ENCODE results near the gene CLEC20A.

- TF ChIP-seq CTCF (conservative IDR thresholded peaks at IDR 0.05) (no peak), EZH2 (IDR thresholded peaks at IDR 0.05; ENCODE audit: low read depth) (no peak)
These were observed 37.5 kb upstream of the CLEC20A start for GRCh38 chr1:178534137-178534868.
